ENCODE results near the gene SIGLEC1.
A peak's percentile ranks its signal among the peaks of the same experiment; 100 is the strongest.

The SIGLEC1 gene

DNA sequence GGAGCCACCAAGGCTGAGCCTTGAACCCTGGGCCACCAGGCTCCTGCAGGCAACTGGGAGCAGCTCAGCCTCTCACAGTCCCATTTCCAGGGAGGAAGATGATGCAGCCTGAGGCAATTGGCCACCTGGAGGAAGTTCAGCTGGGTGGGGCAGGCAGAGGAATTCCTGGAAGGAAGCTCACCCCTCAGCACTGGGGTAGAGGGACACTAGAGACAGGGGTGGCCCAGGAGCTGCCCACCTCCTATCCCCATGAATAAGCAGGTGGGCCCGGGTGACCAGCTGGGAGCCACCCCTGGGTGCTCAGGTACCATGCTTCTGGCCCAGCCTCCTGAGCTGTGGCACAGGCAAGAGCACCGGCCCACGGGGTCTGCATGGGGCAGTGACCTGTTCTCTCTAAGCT is 16.5 kb upstream of the SIGLEC1 start:
- no peak for DNase-seq (ENCODE audit: low read depth)

DNA sequence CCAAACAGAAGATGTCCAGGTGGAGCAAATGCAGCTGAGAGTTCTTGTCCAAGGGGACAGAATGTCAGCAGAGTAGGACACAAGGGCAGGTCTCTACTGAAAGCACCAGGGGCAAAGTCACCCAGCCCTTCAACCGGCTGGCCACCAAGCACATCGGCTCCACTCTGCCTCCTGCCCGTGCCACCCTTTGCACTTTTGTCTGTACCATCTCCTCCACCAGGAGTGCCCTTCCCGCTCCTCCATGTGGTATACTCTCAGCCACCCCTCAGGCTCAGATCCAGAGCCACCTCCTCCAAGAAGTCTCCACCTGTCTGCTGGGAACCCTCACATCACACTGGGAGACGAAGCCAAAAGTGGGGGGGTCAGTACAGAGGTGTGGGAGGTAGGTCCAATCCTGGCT is 16.0 kb upstream of the SIGLEC1 start:
- no peak for DNase-seq (ENCODE audit: low read depth)

DNA sequence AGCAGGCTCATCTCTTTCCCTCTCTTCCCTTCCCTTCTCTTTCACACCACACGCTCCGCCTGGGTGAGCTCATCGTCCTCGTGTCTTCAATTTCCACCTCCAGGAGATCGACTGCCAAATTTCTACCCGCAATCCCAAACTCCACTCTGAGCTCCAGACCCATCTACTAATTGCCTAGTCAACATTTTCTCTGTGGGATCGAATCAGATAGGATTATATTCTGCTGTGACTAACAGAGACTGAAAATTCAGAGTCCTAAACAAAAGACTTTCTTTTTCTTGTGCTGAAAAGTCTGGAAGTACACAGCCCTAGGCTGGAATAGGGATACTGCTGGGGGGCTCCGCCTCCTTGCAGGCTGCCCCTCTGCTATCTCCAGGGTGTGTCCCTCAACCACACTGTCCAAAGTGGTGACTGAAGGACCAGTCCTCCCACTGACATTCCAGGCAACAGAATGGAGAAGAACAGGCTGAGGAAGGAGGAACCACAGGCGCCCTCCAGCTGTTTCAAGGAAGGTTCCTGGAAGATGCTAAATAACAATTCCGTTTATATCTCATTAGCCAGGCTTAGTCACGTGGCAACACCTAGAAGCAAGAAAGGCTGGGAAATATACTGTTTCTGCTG is 15.1 kb upstream of the SIGLEC1 start:
- no peak for DNase-seq (ENCODE audit: low read depth)

- DNase-seq (ENCODE audit: low read depth): no peak
These were observed 12.0 kb upstream of the SIGLEC1 start for GRCh38 chr20:3724356-3724755.

- DNase-seq (ENCODE audit: low read depth): no peak
These were observed 10.9 kb upstream of the SIGLEC1 start for GRCh38 chr20:3723284-3723683.

GRCh38 chr20:3721912-3722311 is 9.5 kb upstream of the SIGLEC1 start:
- DNase-seq (ENCODE audit: low read depth): no peak

GRCh38 chr20:3720626-3721025 is 8.2 kb upstream of the SIGLEC1 start:
- no peak for DNase-seq (ENCODE audit: low read depth)

GRCh38 chr20:3720068-3720467 is 7.7 kb upstream of the SIGLEC1 start:
- no peak for DNase-seq (ENCODE audit: low read depth)

- DNase-seq (ENCODE audit: low read depth): no peak
These were observed 6.6 kb upstream of the SIGLEC1 start for GRCh38 chr20:3719046-3719445.

DNA sequence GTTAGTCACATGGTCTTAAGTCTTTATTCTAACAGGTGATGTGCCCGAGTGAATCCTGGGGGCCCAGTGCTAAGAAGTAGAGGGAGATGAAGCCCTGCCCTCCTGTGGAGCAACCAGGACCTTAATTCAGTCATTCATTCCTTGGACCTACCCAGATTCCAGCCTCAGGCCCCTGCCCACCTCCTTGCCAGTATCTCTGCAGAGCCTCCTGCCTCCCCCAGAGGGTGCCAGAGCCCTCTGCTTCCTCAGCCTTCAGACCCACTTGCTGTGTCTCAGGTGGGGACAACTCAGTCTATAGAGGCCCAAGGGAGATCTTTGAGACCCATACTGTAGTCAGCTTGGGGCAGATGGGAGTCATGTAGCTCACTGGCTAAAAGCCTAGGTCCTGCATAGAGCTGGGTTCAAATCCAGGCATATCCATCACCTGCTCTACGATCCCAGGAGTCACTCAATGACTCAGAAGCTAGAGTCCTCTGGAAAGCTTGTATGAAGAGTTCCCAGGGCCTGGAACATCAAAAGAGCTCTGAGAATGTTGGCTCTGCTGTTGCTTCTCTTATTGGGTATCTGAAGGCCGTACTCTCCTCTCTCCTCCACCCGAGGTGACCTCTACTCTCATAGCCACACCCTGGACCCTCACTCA is 3.9 kb upstream of the SIGLEC1 start:
- peak; percentile 13 for DNase-seq (ENCODE audit: low read depth)

DNA sequence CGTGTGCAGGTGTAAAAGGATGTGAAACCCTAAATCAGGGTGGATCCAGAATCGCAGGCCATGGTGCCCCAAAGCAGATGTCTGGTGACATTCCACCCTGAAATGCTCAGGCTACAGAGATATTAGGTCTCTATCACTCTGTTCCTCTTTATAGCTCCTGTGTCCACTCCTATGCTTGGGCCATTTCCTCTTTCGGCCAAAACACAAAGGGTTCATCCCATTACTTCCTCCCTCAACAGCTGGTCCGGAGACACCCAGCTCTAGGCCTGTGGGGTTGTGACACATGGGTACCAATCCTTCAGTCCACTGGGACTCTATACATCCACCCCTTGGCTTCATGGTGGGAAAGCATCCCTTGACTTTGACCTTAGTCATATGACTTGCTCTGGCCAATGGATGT is 1.7 kb upstream of the SIGLEC1 start:
- no peak for DNase-seq (ENCODE audit: low read depth)

DNA sequence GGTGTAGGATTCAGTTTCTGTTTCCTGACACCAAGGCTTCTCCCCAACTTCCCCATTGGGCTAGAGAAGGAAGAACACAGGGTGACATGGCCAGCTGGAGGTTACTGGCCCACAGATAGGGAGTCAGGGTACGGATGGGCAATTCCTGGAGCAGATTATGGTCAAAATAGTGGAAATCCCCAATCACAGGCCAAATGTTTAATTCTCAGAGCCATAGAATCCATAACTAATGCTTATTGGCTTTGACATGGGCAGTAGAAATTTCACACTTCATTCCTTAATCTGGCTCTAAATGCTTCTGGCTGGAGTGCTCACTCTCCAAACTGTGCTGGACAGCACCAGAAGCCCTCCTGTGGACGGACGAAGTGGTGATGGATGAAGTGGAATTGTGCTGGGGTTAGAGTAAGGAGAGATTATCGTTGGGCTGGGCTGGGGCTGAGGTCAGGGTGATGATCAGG is 887 bp downstream of the SIGLEC1 start:
- DNase-seq (ENCODE audit: low read depth): no peak

- peak; percentile 73 for DNase-seq (ENCODE audit: low read depth)
These were observed 1.5 kb downstream of the SIGLEC1 start for GRCh38 chr20:3710703-3711483.

DNA sequence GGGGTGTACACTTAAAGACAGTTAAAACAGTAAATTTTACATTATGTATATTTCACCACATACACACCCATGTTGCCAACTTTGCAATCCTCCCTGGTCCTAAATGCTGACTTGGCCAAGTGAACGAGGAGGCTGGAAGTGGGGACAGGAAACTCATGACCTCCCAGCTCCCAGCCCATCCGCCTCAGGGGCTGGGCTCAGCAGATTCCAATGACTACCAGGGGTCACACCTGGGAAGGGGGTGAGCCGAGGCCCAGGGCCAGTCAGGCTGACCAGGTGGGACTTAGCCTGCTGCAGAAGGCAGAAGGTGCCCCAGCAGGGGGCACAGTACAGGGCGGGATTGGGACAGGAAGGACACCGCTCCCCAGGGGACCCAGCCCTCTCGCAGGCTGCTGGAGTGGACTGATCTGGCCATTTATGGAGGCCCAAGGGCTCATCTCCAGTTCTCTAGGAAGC is 2.4 kb downstream of the SIGLEC1 start:
- DNase-seq (ENCODE audit: low read depth): no peak

DNA sequence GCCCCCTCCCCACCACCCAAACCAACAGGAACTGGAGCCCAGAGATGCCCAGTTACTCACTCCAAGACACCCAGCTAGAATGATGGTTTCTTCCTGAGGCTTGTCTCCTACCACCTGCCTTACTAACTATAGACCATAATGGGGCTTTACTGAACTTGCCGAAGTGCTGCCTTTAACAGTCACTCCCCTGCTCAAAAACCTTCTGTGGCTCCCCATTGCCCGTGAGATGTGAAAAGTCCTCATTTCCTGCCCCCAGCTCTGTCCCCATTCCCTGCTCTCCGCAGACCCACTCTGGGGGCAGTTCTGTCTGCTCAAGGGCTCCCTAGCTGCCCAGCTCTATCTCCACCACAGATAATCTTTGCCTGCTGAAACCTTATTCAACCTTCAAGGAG is 4.9 kb downstream of the SIGLEC1 start:
- DNase-seq (ENCODE audit: low read depth): no peak

GRCh38 chr20:3706774-3707507 is 5.5 kb downstream of the SIGLEC1 start:
- no peak for DNase-seq (ENCODE audit: low read depth)

DNA sequence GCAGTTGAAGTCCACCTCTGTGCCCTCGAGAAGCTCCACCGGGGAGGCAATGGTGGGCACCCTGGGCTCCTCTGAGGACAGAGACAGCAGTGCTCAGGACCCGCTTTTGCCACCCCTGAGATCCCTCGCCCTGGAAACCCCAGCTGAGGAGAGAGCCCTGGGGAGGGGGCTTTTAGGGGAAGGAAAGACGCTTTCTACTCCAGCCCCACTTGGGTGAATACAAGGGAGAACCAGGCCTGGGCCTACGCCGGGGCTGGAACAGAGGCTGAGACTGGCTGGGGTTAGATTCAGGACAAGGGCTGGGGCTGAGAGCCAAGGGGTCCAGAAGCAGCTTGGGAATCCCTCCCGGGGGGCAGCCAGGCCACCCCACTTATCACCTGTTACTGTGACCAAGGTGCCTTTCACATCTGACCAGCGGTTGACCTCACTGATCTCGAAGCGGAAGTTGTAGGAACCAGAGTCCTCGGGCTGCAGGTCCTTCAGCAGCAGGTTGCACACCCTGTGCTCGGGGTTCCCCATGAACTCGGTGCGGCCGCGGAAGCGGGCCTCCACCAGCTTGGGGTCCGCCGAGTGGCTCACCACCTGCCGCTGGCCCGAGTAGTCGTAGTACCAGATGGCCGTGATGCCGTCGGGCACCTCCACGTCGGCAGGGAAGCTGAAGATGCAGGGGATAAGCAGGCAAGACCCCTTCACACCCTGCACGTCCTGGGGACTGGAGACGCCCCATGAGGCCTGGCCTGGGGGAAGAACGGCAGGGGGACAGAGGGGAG is 6.2 kb downstream of the SIGLEC1 start:
- no peak for DNase-seq (ENCODE audit: low read depth)

DNA sequence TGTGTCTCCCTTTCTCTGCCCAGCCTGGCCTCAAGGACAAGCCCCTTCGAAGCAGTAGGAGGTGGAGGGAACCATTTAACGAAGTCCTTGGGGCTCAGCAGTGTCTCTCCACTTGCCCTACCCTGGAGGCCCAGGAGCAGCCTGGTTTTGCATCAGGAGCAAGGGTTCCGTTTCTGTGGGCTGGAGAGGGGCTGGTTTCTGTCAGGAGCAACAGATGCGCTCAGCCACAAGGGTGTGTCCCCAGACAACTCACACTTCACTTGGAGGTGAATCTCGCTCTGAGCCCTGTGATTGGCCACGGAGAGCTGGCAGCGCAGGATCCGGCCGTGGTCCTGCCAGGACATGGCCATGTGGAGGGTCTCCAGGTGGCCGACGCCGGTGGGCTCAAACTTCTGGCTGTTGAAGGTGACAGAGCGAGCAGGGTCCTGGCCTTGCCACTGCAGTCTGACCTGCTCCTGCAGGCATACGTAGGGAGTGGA is 6.9 kb downstream of the SIGLEC1 start:
- DNase-seq (ENCODE audit: low read depth): no peak

DNA sequence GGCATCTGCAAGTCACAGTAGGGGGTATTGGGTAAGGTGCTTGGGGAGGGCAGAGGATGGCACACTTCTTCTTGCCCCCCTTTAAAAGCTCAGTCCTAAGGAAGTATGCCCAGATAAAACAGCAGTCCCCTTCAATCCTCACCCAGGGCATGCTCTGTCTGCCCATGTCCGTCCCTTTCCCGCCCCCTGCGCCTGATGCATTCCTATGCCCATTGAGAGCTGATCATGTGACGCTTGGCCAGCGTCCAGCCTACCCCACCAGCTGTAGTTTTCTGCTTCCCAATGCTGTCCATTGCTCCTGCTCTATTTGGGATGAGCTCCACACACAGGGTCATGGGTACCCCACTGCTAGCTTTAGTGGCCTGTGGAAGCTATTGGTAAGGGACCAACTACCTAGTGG is 8.3 kb downstream of the SIGLEC1 start:
- DNase-seq (ENCODE audit: low read depth): no peak

GRCh38 chr20:3702611-3703391 is 9.6 kb downstream of the SIGLEC1 start:
- no peak for DNase-seq (ENCODE audit: low read depth)

All from activated T-cell treated with anti-CD3 and anti-CD28 coated beads for 48 hours (primary cell).